Measurements from ENCODE around the gene GINS2.
A peak's percentile ranks its signal among the peaks of the same experiment; 100 is the strongest.

The GINS2 gene

DNA sequence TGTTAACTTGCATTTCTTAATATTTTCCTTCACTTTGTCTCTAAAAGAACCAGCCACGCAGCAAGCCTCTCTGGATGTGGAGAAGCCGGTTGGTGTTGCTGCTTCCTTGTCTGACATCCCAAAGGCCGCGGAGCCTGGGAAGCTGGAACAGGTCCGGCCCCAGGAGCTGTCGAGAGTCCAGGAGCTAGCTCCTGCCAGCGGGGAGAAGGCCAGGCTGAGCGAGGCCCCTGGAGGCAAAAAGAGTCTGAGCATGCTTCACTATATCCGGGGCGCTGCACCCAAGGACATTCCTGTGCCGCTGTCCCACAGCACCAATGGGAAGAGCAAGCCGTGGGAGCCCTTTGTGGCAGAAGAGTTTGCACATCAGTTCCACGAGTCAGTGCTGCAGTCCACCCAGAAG is 22.8 kb downstream of the GINS2 start:
- DNase-seq, result no peak

- DNase-seq, result no peak
Observed at GRCh38 chr16:85665373-85665740, 23.4 kb downstream of the GINS2 start.

GRCh38 chr16:85664580-85665372 is 24.0 kb downstream of the GINS2 start:
- no peak for DNase-seq

DNA sequence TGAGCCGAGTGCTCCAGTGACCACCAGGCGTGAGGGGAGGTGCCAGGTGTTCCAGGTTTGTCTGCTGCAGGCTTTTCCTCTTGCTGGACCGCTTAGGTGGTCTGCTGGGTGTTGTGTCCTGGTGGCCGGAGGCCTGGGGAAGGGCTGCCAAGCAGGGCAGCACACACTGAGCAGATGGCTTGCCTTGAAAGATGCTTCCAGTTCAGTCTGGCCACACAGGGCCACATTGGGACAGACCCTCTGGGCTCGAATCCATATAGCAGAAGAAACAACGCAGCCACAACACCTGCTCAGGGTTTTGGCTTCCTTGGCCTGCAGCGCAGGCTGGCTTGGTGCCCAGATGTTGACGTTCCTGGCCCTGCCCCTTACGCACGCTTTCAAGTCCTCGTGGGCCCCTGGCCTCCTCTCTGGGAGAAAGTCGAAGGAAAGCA is 24.8 kb downstream of the GINS2 start:
- no peak for DNase-seq

GRCh38 chr16:85662976-85663830 is 25.6 kb downstream of the GINS2 start:
- DNase-seq, result no peak

DNA sequence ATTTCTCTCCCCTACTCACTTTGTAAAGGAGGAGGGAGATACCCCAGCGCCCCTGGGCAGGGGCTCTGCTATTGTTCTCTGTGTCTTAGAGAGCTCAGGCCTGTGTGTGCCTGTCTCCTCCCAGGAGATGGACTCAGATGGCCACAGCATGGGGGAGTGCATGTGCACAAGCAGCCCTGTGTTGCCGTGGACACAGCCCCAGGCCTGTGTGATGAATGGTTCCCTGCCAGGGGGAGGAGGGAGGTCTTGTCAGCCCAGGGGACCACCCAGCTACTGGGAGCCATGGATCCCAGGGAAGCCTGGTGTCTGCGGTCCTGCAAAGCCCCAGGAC is 26.3 kb downstream of the GINS2 start:
- no peak for DNase-seq

DNA sequence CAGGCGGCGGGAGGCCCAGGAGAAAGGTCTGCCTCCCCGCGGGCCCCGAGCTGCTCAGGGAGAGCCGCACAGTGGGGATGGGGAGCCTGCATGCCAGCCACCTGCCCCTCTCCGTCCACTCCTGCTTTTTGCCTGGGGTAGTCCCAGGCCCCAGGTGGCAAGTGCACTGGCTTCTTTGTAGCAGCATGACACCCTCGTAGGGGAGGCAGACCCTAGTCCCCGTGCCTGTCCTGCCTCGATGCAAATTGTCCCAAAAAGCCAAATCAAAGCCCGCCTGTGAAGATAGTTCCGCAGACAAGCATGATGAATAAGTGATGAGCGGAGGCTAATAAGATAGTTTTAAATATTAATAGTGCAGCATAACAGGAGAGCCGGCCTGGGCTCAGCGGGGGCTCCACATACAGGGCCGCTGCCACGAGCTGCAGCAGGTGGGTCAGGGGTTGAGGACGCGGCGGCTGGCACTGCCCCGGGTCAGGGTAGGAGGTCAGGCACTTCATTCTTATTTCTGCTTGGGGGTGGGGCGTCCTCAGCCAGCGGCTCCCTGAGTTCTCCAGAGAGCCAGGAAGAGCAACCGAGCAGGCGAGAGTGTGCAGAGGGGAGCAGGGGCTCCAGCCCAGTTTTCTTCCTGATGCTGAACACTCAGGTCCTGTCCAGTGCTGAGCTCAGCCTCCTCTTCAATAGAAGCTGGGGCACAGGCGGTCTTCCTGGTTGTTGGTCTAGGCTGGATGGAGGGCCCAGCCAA is 26.8 kb downstream of the GINS2 start:
- DNase-seq, result no peak

GRCh38 chr16:85660843-85661739 is 27.7 kb downstream of the GINS2 start:
- DNase-seq, result no peak

DNA sequence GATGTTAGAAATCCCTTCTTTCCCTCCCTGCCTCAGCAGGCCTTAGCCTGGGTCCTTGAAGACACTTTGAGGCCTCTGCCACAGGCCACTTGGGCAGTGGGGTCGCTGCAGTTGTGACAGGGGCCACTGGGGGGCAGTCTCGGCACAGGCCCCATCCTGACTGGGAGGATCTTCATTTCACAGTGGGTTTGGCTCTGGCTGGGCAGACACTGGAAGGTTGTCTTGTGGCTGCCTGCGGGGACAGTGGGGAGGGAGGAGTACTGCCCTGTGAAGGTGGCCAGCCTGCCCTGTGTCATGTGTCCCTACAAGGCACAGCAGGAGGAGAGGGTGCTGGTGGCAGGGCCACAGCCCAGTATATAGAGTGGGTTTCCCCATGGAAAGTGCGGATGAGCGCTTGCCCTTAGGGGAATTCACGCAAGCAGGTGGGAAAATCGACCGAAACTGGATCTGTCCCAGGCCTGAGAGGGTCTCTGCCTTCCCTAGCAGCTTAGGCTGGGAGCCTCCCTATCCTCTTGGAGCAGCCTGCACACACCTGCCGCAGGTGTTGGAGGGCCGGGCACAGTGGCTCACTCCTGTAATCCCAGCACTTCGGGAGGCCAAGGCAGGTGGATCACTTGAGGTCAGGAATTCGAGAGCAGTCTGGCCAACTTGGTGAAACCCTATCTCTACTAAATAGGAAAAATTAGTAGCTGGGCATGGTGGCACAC is 28.8 kb downstream of the GINS2 start:
- DNase-seq, result peak; percentile 88

DNA sequence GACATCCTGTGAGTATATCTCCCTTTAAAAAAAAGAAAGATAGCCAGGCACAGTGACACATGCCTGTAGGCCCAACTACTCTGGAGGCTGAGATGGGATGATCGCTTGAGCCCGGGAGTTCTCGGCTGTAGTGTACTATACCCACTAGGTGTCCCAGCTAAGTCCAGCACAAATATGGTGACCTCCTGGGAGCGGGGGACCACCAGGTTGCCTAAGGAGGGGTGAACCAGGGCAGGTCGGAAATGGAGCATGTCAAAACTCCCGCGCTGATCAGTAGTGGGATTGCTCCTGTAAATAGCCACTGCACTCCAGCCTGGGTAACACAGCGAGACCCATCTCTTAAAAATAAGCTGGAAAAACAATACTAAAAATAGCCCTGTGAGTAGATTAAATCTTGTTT is 29.4 kb downstream of the GINS2 start:
- DNase-seq, result no peak

GRCh38 chr16:85658504-85659326 is 30.0 kb downstream of the GINS2 start:
- DNase-seq, result no peak

DNA sequence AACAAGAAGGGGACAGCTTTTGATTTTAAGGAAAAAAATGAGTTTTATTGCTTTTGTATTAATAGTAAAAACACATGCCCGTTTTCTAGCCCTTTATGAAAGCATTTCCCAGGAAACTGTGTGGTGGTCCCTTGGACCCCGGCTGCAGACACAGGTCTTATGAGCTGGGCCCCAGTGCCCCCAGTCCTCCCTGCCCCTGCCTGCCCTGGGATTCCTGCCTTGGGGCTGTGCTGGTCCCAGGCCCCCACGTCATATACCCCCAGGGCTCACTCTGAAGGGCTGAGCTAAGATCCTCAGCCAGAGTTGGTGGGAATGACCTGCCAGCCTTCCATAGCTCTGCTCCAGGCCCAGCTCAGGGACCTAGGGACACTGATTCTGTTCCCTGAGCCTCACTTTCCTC is 30.8 kb downstream of the GINS2 start:
- no peak for DNase-seq

DNA sequence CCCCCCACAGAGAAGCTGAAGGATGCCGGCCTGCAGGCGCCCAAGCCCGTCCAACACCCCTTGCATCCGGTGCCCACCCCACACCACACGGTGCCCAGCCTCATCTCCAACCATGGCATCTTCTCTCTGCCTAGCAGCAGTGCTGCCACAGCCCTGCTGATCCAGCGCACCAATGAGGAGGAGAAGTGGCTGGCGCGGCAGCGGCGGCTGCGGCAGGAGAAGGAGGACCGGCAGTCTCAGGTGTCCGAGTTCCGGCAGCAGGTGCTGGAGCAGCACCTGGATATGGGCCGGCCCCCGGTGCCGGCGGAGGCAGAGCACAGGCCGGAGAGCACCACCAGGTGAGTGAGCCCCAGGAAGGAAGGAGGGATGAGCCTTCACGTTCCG is 31.5 kb downstream of the GINS2 start:
- DNase-seq, result no peak

DNA sequence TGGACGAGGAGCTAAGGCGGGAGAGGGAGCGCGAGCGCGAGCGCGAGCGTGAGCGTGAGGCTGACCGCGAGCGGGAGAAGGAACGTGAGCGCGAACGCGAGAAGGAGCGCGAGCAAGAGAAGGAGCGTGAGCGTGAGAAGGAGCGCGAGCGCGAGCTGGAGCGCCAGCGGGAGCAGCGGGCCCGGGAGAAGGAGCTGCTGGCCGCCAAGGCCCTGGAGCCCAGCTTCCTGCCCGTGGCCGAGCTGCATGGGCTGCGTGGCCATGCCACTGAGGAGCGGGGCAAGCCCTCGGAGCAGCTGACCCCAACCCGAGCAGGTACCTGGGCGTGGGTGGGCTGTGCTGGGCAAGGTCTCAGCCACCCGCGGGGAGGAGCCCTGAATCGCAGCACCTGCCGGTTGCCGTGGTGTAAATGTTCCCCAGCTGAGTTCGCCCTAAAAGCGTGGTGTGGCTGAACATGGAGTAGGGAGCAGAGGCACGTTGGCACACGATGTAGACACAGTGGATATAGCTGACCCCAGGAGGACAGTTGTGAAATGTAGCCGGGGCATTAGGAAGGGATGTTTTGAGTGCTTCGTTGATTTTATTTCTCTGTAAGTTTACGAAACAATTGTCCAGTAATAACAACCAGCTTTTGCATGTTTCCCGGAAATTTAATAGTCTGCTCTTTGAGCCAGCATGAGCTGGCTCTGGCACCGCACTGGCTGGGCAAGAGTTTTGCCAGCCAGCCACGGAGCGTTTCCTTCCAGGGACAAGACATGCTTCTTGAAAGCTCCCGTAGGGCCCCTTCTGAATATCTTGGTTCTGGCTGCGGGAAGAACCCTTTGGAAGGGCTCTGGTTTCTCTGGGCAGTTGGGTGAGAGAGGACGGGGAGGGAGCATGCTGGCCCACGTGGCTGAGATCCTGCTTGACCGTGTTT is 32.1 kb downstream of the GINS2 start:
- DNase-seq, result no peak

GRCh38 chr16:85655216-85656129 is 33.3 kb downstream of the GINS2 start:
- no peak for DNase-seq

- DNase-seq, result no peak
Observed at GRCh38 chr16:85654251-85655095, 34.3 kb downstream of the GINS2 start.

DNA sequence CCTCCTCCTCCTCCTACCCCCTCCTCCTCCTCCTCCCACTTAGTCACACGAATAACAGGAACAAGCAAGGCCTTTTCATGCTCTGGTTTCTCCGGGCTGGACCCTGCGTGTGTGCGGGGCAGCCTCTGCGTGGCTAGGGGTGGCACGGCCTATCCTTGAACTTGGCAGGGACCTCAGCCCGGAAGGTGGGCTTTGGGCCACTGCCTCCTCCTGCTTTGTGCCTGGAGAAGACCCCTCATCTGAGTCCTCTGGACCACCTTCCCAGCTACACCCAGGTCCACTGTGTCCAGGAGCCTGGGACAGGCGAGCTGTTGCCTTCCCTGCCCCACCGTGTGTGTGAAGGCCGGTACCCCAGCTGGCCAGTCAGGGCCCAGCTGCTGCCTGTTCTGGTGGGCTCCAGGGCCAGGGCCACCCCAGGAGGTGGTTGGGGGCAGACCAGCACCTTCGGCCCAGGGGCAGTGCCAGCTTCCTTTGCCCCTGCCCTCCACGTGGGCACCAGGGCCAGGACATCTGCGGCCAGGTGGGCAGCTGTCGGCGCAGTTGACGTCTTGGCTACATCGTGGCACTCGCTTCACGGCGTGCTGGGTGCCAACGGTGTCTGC is 35.4 kb downstream of the GINS2 start:
- DNase-seq, result no peak

Measured in stimulated activated CD8-positive, alpha-beta memory T cell treated with anti-CD3 and anti-CD28 coated beads, Interleukin-4, amount 100 ng/mL, for 48 hours (primary cell).